Left hindlimb (tissue), 1 donor: Measurements from ENCODE around the gene CBX2.

Experiments
- DNase-seq: peaks from one replicate; pipeline ENCODE4 v3.0.0-alpha.2; 2018

CBX2 gene

DNA sequence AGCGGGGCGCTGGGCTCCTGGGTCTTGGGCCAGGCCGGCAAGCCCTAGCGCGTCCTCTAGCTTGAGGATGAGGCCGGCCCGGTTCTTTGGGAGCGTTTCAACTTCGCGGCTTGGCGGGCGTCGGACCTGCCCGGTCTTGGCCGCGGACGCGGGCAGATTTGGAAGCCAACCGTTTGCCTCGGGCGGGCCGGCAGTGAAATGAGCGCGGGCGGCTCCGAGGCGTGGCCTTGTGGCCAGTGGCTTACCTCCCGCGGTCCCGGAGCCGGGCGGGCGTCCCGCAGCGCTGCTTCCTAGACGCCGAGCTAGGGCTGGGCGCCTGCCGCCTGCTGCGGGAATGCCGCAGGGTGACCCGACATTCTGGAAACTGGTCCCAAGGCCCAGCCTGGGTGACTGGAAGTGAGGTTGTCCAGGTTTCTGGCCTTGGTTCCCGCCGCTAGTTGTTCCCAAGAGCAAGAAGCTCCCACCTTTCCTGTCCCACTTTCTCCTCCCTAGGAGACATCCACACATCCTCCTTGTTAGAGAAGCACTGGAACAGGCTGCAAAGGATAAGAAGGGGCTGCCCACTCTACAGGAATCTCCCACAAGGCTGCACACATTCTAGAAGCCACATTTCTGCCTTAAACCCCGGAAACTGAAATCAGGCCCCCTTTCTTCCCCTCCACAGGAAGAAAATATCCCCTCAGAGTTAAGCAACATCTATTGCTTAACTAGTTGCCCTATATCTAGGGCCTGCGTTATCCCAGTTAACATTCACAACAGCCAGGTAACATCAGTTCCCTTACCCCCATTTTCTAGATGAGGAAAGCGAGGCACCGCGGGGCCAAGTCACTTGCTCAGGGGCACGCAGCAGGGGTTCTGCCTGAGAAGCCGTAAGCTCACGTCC is 23.4 kb downstream of the CBX2 start:
- no peak for DNase-seq

DNA sequence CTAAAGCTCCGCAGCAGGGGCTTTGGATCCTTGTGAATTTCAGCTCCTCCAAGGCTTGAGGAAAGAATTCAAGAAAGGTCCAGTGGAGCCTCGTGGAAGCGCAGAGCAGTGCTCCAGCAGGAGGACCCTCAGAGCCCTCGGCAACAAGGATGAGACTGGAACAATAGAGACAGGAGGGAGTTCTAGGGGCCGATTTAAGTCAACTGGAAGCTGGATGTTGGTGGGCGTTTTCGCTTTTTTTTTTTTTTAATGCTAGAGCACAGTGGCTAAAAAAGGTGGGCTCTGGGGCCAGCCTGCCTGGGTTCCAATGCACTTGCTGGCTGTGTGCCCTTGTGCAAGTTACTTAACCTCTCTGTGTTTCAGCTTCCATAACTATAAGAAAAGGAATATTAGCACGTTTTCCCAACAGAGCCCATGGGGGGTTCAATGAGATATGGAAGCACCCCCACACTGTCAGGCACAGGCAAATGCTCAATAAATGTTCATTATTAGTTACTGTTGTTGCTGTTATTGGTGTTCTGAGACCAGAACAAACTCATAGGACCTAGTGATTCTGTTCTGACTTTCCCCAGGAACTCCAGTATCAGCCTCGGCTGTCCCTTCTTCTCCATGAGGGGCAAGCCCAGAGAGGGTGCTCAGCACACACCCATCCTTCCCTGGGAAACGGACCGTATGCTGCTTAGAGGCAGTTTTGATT is 24.2 kb downstream of the CBX2 start:
- DNase-seq: no peak

GRCh38 chr17:79802736-79803420 is 24.9 kb downstream of the CBX2 start:
- DNase-seq: no peak

DNA sequence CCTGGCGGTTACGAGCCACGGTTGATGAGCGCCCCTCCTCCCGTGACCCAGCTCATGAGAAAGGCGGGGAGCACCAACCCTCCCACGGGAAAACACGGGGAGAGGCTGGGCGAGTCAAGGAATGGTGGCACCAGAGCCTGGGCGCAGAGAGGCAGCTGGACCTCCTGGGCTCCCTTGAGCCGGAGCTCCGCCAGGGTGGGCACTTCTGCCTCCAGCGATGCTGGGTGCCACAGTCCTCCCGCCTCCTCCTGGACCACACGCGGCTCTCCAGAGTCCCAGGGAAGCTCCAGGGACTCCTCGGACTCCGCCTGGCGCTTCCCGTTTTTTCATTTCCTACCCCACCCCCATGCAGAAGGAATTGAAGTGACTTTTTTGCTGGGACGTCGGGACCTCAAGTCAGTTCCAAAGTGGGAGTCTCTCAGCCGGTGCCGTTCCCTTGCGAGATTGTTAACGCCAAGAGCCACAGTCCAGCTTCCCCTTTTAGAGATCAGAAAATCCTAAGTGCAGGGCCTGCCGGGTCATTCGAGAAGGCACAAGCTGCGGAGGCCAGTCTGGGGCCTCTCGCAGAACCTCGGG is 25.6 kb downstream of the CBX2 start:
- no peak for DNase-seq

- DNase-seq: no peak
Observed at GRCh38 chr17:79803997-79804855, 26.3 kb downstream of the CBX2 start.

- no peak for DNase-seq
Observed at GRCh38 chr17:79804856-79805696, 27.1 kb downstream of the CBX2 start.

DNA sequence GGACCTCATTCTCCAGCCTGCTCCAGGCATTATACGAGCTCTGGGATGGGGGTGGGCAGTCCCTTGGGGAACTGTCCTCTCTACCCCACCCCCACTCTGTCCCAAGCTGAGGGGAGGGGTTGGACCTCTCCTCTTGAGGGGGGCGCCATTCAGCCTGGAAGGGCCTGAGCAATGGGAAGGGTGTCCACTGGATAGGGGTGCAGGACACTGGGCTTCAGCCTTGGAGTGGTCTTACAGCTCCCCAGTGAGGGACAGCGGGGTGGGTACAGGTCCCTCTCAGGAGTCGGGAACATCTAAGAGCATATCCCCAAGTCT is 28.5 kb downstream of the CBX2 start:
- DNase-seq: no peak

DNA sequence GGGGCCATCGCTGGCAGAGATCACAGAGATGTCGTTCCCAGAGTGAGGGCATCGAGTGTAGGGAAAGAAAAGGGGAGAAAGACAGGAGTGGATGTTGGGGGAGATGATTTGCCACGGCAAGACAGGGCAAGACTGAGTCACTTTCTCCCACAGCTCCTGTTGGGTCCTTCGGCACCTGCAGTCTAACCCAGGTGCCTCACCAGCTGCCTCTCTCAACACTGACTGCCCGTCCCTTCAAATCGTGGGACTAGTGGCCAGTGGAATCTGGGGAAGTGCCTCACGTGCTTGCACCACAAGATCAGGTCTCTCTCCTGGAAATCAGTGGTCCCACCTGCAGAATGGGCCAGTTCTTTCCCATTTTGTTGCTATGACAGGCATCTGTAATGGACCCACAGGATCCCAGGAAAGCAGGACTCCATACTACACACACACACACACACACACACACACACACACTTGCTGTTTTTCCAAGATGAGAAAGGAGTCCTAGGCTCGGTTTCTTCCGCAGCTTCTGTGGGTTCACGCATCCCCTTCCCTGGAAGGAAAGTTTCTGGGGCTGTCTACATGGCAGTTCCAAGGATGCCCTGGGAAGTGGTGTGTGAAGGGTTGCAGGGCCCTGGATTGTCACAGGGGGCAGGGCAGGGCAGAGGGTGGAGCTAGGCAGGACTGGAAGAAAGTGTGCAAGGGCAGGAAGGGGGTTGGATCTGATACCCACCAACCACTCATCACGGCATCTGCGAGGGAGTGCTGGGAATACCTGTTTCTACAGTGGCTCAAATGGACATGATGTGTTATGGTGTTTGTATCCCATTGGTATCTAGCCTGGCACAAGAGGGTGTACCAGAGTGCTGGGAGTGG is 29.1 kb downstream of the CBX2 start:
- no peak for DNase-seq

DNA sequence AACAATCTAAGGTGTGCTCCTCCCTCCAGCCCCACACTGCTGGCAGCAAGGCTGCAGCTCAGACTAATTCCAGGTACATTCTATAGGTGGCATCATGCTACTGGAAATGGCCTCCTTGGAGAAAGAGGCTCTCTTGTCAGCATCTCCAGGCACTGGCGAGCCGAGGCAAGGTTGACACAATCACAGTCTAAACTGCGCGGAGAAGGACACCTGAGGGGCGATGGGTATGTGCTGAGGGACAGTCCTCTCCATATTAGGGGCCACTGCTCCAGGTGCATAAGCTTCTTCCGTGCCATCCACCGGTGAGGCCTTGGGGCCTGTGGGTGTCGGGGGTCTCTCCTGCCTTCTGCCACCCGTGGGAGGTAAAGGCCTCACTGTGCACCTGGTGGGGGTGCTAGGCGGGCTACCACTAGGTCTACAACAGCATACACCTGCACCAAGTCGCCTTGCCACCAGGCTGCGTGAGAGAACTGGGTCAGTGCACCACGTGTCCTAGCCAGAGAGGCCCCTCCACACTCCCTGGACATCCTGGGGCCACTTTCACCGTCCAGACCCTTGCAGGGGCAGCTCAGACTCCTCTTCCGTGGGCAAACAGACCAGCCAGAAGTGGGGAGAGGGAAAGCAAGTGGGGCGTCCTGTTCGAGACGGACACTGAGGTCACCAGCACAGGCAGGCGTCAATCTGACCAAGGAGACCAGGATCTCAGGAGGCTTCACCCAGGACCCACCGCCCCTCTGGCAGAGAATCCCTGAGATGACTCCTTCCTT is 31.0 kb downstream of the CBX2 start:
- DNase-seq: no peak

DNA sequence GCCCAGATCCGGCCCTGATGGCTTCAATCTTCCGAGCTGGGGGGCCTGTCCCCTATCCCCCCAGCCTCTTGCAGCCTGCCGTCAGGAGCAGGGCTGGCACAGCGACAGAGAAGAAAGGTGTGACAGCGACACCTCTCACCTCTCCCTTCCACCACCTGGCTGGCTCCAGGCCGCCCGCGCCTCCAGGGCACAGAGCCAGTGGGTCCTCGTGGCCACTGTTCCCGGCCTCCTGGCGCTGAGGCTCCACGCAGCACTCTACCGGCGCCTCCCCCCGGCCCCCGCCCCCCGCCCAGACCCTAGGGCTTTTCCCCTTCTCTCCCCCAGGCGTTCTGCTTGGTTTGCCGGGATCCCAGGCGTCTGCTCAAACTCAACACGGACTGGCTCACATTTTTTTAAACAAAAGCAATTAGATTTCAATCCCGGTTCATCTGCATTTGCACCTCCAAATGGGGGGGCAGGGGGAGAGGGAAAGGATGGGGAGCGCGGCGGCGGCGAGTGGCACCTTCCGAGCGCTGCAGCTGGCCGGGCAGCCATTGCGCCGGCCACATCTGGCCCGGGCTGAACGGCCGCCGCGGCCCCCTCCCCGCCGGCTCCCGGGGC is 31.7 kb downstream of the CBX2 start:
- DNase-seq: no peak

DNA sequence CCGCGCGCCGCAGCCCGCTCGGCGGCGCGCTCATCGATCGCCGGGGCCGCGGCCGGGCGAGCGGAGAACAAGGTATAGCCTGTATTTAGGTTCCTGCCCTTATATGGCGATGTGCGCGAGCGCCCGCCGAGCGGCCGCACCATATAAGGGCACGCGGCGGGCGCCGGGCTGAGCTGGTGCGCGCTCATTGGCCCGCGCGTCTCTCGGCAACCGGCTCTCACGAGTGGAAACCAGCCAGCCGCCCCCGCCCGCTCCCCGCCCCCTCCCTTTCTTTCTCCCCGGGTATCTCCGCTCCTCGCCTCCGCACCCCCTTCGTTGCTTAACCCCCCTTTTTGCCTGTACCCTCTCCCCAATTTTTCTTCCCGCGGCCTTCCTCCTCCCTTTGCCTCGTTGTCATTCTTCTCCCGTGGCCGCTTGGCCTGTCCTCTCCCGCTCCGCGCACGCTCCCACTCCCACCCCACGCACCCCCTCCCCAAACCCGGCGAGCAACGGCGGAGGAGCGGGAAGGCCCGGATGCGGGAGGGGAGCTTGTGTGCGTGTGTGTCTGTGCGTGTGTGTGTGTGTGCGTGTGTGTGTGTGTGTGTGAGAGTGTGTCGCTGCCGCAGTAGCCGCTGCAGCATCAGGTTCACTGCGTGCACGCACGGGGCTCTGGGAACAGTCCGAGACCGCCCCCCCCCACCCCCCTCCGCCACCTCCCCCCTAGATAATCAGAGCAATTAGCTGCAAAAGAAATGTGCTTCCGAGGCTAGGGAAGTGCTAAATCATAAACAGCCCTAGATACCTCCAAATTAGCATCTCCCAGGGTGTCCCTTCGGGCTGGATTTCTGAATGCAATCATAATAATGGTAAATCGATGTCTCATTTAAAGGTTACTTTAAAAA is 32.4 kb downstream of the CBX2 start:
- DNase-seq: peak; percentile 85

DNA sequence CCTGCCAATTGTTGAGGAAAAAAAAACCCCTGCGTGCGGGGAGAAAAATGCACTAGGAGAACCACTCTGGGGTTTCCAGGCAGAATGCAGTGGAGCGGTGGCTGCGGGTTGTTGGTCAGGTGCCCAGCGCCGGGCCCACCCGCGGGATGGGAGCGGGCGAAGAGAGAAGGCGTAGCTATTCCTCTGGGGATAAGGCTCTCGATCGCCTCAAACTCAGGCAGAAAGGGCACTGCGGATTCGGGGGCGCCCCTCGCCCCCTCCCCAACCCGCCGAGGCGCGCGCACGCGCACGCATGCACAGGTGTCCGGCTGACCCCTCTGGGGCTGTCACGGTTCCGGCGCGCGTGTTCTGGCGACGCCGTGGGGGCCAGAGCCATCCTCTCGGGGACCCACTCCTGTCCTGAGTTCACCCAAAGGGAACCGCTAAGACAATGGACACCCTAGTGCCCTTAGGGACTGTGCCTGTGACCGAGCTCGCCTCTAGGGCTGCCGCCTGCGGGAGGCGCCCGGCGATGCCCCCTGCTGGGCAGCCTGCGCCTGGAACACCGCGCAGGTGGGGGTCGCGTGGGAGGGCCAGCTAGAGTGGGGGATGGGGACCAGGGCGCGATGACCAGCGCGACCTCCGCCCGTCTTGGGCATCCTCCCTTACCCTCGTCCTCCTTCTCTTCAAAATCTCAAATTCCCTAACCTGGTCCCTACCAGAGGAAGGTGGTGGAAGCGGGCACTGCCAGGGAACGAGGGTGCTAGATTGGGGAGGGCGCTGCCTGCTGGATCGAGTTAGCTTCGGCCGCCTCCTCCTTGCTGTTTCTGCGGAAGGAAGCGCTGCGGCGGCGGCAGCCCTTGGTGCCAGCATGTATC is 33.3 kb downstream of the CBX2 start:
- DNase-seq: no peak

DNA sequence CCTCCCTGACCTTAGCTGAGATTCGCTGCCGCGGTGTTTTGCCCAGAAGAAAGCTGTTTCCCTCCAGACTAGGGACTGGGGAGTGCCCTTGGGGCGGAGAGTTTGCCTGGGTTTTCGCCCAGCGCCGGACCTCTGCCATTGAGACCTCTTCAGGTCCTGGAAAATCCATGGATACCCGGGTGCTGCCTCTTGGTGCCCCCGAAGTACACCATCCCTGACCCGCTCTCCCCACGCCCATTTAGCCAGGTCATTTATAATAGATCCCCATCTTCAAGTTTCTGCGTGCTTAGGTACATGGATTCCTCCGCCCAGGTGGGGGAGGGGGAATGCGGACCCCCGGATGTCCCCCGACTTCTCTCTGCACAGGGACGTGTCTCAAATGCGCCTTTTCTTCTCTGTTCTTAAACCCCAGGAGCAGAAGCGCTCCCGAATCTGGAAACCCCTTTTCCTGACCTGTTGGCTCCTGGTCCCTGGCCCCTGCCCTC is 34.0 kb downstream of the CBX2 start:
- no peak for DNase-seq

GRCh38 chr17:79812353-79813258 is 34.7 kb downstream of the CBX2 start:
- no peak for DNase-seq

GRCh38 chr17:79813297-79814126 is 35.6 kb downstream of the CBX2 start:
- DNase-seq: no peak
